GM19372 (cell line): ENCODE results near the gene ZSWIM1.

Experiments
- ATAC-seq: cut with Tn5 transposase; IDR thresholded peaks from one replicate; pipeline ENCODE4 v1.9.1; 2021; ENCODE audit warnings: mild to moderate bottlenecking, low read depth, moderate library complexity; ENCODE audit not compliant: unreplicated experiment

ZSWIM1 gene

GRCh38 chr20:45880988-45881788 is at the start of gene ZSWIM1:
Gene ZSWIM1 (plus strand): TSS chr20:45881227. CDS start chr20:45882593, 1,366 bp downstream.
- peak; percentile 98 for ATAC-seq

DNA sequence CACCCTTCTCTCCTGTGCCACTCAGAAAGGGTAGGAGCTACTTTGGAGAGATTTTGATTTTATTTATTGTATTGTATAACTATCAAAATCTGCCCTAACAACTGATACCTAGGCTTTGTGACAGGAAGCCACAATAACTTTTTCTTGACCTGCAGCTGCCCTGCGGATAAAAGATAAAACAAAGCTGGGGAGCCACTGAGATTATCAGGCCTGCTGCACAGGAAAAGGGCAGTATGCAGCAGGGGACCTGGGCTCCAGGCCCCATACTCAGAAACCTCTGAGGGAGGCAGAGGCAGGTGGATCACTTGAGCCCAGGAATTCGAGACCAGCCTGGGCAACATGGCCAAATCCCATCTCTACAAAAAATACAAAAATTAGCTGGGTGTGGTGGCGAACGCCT is 48.4 kb upstream of the ZSWIM1 start:
- no peak for ATAC-seq

GRCh38 chr20:45833030-45833882 is 47.8 kb upstream of the ZSWIM1 start, which contains the start of gene SNX21:
Gene SNX21 (plus strand): TSS chr20:45833799. CDS start chr20:45833920, 121 bp downstream.
- ATAC-seq = peak; percentile 43

DNA sequence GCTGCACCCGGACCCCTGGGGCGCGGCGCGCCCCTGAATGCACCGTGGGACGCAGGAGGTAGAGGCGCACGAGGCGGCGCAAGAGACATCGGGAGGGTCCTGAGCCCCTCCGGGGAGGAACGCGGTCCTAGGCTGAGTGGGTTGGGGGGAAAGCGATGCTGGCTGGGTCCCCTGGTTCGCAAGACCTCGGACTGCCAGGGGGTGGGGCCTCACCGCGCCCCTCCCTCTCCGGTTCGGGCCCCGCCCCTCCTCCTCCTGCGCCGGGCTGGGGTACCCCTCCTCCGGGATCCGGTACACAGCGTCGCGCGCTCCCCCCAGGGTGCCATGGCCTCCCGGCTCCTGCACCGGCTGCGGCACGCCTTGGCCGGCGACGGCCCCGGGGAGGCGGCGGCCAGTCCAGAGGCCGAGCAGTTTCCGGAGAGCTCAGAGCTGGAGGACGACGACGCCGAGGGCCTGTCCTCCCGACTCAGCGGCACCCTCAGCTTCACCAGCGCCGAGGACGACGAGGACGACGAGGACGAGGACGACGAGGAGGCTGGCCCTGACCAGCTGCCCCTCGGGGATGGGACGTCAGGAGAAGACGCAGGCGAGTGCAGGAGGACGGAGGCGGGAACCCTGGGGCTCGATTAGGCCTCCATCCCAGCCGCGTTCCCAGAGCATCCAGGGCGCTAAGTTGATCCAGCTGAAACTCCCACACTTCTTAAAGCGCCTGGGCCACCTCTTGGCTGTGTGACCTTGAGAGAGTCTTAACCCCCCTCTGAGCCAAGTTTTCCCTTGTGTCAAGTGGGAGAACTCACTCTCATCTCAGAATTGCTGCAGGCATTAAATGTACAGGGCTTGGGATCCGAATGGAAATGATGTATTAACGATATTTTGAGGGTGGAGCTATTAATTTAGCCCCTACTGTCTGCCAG is 46.9 kb upstream of the ZSWIM1 start:
- peak; percentile 73 for ATAC-seq

DNA sequence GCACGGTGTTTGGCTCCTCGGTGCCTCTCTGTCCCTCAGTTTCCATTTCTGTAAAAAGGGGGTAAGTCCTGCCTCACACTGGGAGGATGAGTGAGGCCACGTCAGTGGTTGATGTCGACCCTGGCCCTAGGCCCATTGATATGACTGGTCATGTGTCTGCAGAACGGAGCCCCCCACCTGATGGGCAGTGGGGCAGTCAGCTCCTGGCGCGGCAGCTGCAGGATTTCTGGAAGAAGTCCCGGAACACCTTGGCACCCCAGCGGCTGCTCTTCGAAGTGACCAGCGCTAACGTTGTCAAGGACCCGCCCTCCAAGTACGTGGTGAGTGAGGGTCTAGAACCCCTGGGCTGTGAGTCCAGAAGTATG is 46.2 kb upstream of the ZSWIM1 start:
- ATAC-seq = no peak

- ATAC-seq = no peak
Measured at GRCh38 chr20:45835329-45835765, 45.7 kb upstream of the ZSWIM1 start.

DNA sequence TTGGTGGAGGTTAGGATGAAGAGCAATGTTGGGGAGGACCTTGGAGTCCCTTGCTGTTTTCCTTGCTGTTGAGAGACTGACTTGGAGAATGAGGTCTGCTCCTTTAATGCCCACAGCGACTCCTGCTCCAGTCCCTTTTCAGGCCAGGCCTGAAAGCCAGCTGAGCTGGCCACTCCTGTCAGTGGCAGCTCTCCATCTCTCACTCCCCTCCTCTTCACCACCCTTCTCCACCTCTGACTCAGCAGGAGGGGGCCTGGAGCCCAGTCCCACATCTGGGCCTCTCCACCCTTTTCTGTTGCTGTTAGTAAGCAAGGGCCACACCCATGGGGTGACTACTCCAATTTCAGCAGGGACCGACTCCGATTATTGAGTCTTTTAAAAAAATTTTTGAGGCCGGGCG is 45.2 kb upstream of the ZSWIM1 start:
- ATAC-seq = no peak

- no peak for ATAC-seq
Measured at GRCh38 chr20:45836841-45837240, 44.2 kb upstream of the ZSWIM1 start.

- no peak for ATAC-seq
Measured at GRCh38 chr20:45840700-45841198, 40.3 kb upstream of the ZSWIM1 start.

DNA sequence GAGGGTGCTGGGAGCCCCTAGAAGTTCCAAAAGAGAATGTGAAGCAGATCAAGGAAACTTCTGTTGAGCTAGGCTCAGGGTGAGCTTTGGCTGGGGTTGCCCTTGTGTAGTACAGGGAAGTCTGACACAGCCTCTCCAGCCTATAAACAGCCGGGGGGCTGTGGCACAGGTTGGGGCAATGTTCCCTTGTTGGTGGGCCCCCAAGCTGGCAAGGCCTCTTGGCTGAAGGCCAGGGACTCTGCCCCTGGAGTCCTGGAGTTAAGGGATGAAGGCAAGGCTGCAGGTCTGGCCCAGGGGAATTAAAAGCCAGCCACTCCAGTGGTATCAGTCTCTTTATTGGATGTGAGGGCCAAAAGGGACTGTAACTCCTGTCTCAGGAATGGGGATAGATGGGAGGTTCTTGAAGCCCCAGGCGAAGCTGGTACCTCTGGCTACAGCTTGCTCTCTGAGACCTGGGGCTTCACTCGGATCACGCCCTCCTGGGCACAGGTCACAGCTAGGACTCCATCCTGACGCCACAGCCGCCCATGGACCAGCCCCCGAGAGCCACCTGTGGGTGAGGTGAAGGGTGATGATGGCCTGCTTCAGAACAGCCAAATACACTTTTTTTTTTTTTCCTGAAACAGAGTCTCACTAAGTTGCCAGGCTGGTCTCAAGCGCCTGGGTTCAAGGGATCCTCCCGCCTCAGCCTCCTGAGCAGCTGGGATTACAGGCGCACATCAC is 39.5 kb upstream of the ZSWIM1 start:
- no peak for ATAC-seq

- peak; percentile 57 for ATAC-seq
Measured at GRCh38 chr20:45842169-45842812, 38.7 kb upstream of the ZSWIM1 start.

DNA sequence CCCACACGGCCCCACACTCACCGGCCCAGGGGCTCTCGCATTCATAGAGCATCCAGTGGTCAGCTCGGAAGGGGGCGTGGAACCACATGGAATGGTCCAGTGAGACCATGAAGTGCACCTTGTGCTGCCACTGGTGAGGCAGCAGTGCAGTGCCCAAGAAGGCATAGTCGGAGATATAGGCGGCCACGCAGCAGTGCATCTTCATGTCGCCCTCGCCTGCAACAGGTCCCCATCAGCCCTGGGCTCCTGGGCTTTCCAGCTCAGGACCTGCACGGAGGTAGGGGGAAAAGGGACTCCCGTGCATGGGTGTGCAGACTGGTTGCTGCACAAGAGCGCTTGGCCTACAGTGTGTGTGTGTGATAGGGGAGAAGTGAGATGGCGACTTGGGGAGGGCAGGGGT is 37.5 kb upstream of the ZSWIM1 start:
- no peak for ATAC-seq

- no peak for ATAC-seq
Measured at GRCh38 chr20:45845452-45845851, 35.6 kb upstream of the ZSWIM1 start.

DNA sequence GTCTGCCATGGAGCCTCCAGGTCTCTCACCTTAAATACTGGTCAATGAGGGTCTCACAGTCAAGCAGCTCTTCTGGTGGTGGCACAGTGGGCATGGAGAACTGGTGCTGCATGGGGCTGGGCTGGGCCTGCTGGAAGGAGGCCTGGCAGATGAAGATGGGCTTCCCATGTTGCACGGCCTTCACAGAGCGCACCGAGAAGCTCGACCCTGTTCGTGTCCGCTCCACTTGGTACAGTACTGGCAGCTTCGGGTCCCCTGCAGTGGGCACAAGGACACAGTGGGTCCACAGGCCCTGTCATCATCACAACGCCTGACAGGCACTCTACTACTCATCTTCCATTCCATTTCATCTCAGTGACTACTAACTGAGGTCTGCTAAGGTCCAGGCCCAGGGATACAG is 32.6 kb upstream of the ZSWIM1 start:
- no peak for ATAC-seq

- no peak for ATAC-seq
Measured at GRCh38 chr20:45848969-45849582, 32.0 kb upstream of the ZSWIM1 start.

- ATAC-seq = no peak
Measured at GRCh38 chr20:45850238-45850637, 30.8 kb upstream of the ZSWIM1 start.

DNA sequence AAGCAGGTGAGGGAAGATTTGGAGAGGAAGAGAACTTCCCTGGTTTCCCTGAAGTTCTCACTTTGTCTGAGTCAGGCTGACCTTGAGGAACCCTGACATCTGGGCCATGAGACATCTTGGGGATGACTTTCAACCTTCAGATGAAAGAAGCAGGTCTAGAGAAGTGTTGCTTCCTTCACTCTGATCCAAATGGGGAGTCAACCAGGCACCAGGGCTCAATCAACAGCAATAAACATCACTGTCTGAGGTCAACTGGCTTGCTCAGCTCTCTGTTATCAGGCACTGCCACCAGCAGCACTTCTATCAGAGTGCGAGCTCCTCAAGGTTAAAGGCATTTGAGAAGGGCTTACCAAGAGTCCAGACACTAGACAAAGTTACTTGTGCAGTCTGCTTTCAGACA is 30.1 kb upstream of the ZSWIM1 start:
- ATAC-seq = no peak

DNA sequence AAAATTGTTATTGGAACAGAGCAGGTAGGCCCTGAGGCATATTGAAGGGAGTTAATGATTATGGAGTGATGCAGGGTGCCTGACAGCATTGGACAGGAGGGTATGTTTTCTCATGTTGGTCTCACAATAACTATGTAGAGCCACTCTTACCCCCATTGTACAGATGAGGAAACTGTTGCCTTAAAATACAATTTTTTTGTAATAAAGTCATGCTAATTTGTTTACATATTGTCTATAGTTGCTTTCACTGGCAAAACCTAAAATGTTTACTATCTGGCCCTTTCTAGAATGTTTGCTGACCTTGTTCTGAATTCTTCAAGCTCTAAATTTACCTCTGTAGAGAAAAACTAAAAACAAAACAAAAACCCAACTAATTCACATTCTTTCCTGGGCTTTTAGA is 29.5 kb upstream of the ZSWIM1 start:
- no peak for ATAC-seq

GRCh38 chr20:45852326-45852725 is 28.7 kb upstream of the ZSWIM1 start:
- ATAC-seq = no peak
